HFFc6 (cell line): ENCODE measurements around the gene FER. TPM values are rescaled to one million over a fixed set of nuclear protein-coding genes. Genes with fewer than 3 reads are reported as not detected.
A peak's percentile ranks its signal among the peaks of the same experiment; 100 is the strongest.
"Not testable (repeated sequence)": the region's sequence is repeated elsewhere in the genome, so short reads cannot be mapped to it uniquely, and the experiment has no call there.

Experiments used
- DNase-seq: peaks from one replicate; pipeline ENCODE4 v3.0.0-alpha.2; 2018
- H3K27ac Mint-ChIP-seq: 2 replicates; pipeline ENCODE4 v1.8.0; 2020; ENCODE audit warnings: mild to moderate bottlenecking, mixed read lengths
- H3K27me3 Mint-ChIP-seq: 2 replicates; pipeline ENCODE4 v1.8.0; 2021; ENCODE audit warnings: mild to moderate bottlenecking, moderate library complexity, mixed read lengths; ENCODE audit not compliant: insufficient read depth
- H3K36me3 Mint-ChIP-seq: 2 replicates; pipeline ENCODE4 v1.8.0; 2021; ENCODE audit warnings: low read depth, mixed read lengths
- H3K4me1 Mint-ChIP-seq: 2 replicates; pipeline ENCODE4 v1.8.0; 2020; ENCODE audit warnings: low read depth, mixed read lengths
- H3K4me3 Mint-ChIP-seq: 2 replicates; pipeline ENCODE4 v1.8.0; 2020; ENCODE audit warnings: mild to moderate bottlenecking, moderate library complexity, mixed read lengths
- H3K9me3 Mint-ChIP-seq: 2 replicates; pipeline ENCODE4 v1.8.0; 2020; ENCODE audit warnings: mild to moderate bottlenecking, mixed read lengths
- CTCF ChIP-seq: fragments of 200-600 bp; sonication (generic); IDR thresholded peaks from 2 replicates; pipeline ENCODE4 v1.5.0; 2021; ENCODE audit warnings: antibody characterized with exemption, mild to moderate bottlenecking
- total RNA-seq, 6 experiments: library from RNA; stranded (reverse); fragmentation: NEBNext Ultra II Directional; extraction: Animal tissue kit (Norgen Biotek cat#: 25700); gene quantifications; 2 replicates in 1 of 6; 3 replicates in 5 of 6; pipeline ENCODE4 v1.2.3, GENCODE V29; 2021

The FER gene
- total RNA-seq, 6 experiments from 2014 or later = 20.2 to 24.6 (median 22.9) TPM

- no peak for DNase-seq
- no peaks in the 10 kb centered on the region for H3K9me3 Mint-ChIP-seq
- no peak overlapping the region for H3K4me3 Mint-ChIP-seq
- no peak for TF ChIP-seq CTCF
- peak overlapping the region; percentile 5 for H3K27ac Mint-ChIP-seq
- no peaks in the 10 kb centered on the region for H3K27me3 Mint-ChIP-seq
- peaks cover 28% of the 10 kb centered on the region for H3K4me1 Mint-ChIP-seq
- H3K36me3 Mint-ChIP-seq = no peaks in the 10 kb centered on the region
Observed at GRCh38 chr5:109045710-109046109, 298.0 kb downstream of the FER start.

- TF ChIP-seq CTCF = no peak
- Mint-ChIP-seq H3K9me3 (no peaks in the 10 kb centered on the region), H3K4me1 (peaks cover 45% of the 10 kb centered on the region), H3K27me3 (no peaks in the 10 kb centered on the region; the same call in 1 of the 2 replicates), H3K27ac (peak overlapping the region; percentile 60; the same call in 1 of the 2 replicates), H3K36me3 (peaks cover 16% of the 10 kb centered on the region), H3K4me3 (no peak overlapping the region)
- no peak for DNase-seq
Observed at GRCh38 chr5:109049565-109049964, 301.9 kb downstream of the FER start.

- DNase-seq = peak; percentile 36
- not testable (repeated sequence) for H3K27me3 Mint-ChIP-seq, H3K9me3 Mint-ChIP-seq
- peak overlapping the region; percentile 1; the same call in 1 of the 2 replicates for H3K27ac Mint-ChIP-seq
- H3K36me3 Mint-ChIP-seq = peaks cover 22% of the 10 kb centered on the region
- H3K4me1 Mint-ChIP-seq = peaks cover 50% of the 10 kb centered on the region
- peak overlapping the region; percentile 5 for H3K4me3 Mint-ChIP-seq
Observed at GRCh38 chr5:109050321-109050720, 302.6 kb downstream of the FER start.

- peaks cover 24% of the 10 kb centered on the region for H3K36me3 Mint-ChIP-seq
- H3K4me1 Mint-ChIP-seq = peaks cover 44% of the 10 kb centered on the region
- H3K4me3 Mint-ChIP-seq, H3K9me3 Mint-ChIP-seq, H3K27ac Mint-ChIP-seq, DNase-seq, H3K27me3 Mint-ChIP-seq: not testable (repeated sequence)
Observed at GRCh38 chr5:109052216-109052615, 304.5 kb downstream of the FER start.

- peaks cover 24% of the 10 kb centered on the region for H3K36me3 Mint-ChIP-seq
- peak overlapping the region; percentile 63 for H3K27ac Mint-ChIP-seq
- peaks cover 40% of the 10 kb centered on the region for H3K4me1 Mint-ChIP-seq
- no peak for TF ChIP-seq CTCF
- no peak overlapping the region for H3K4me3 Mint-ChIP-seq
- no peaks in the 10 kb centered on the region for H3K9me3 Mint-ChIP-seq
- H3K27me3 Mint-ChIP-seq = no peaks in the 10 kb centered on the region; the same call in 1 of the 2 replicates
- peak; percentile 79 for DNase-seq
Observed at GRCh38 chr5:109053995-109054417, 306.3 kb downstream of the FER start.

- Mint-ChIP-seq H3K4me3 (no peak overlapping the region), H3K9me3 (no peaks in the 10 kb centered on the region), H3K27me3 (no peaks in the 10 kb centered on the region), H3K27ac (no peak overlapping the region), H3K36me3 (no peaks in the 10 kb centered on the region; the same call in none of the 2 replicates), H3K4me1 (peaks cover 18% of the 10 kb centered on the region)
- TF ChIP-seq CTCF = no peak
- no peak for DNase-seq
Observed at GRCh38 chr5:109060378-109061025, 312.8 kb downstream of the FER start.
